ENCODE results near the gene PITPNB. TPM values are rescaled to one million over a fixed set of nuclear protein-coding genes. Genes with fewer than 3 reads are reported as not detected.

PITPNB gene
- total RNA-seq, 1 experiment from 2014 or later = 135 TPM

GRCh38 chr22:27851974-27852746 is 66.9 kb downstream of the PITPNB start:
- CTCF ChIA-PET = no interaction called here
- peak; percentile 35 for DNase-seq (ENCODE audit: low spot score)

GRCh38 chr22:27850000-27850521 is 69.0 kb downstream of the PITPNB start:
- CTCF ChIA-PET = no interaction called here
- BruUV-seq (replicated peaks) = no TSS peak
- peaks cover 60% of the 10 kb centered on the region for H3K4me1 ChIP-seq (ENCODE audit: insufficient read depth, low read length, poor library complexity, severe bottlenecking)
- no peaks in the 10 kb centered on the region for H3K9me3 ChIP-seq (ENCODE audit: low read depth, low read length, poor library complexity, severe bottlenecking)
- H3K36me3 ChIP-seq (ENCODE audit: insufficient read depth, low read length, poor library complexity, severe bottlenecking) = peaks cover 30% of the 10 kb centered on the region
- H3K27me3 ChIP-seq (replicated peaks; ENCODE audit: insufficient read depth, low read depth, low read length, poor library complexity) = no peaks in the 10 kb centered on the region
- TF ChIP-seq CTCF (conservative IDR thresholded peaks at IDR 0.05; ENCODE audit: low read depth, low read length) (no peak), EZH2 (IDR thresholded peaks at IDR 0.05; ENCODE audit: borderline replicate concordance, low read depth, low read length, poor library complexity, severe bottlenecking) (no peak)
- no peak overlapping the region for H3K4me3 ChIP-seq (ENCODE audit: low read depth, low read length, poor library complexity, severe bottlenecking)
- DNase-seq (ENCODE audit: low spot score) = peak; percentile 95
- intact Hi-C loops (cut with micrococcal nuclease; ENCODE audit: unreplicated experiment) = no loop called here
- POLR2A ChIA-PET (ENCODE audit: low non-redundant PET) = no interaction called here
- H3K27ac ChIP-seq (ENCODE audit: low read depth, low read length, poor library complexity, severe bottlenecking) = peak overlapping the region; percentile 85

More at GRCh38 chr22:27851974-27852746, 66.9 kb downstream of the PITPNB start:
- peaks cover 60% of the 10 kb centered on the region for H3K4me1 ChIP-seq (ENCODE audit: insufficient read depth, low read length, poor library complexity, severe bottlenecking)
- no peak overlapping the region for H3K4me3 ChIP-seq (ENCODE audit: low read depth, low read length, poor library complexity, severe bottlenecking)
- H3K27ac ChIP-seq (ENCODE audit: low read depth, low read length, poor library complexity, severe bottlenecking) = peak overlapping the region; percentile 85
- POLR2A ChIA-PET (ENCODE audit: low non-redundant PET) = interaction anchor here (0.5 to 0.6 kb wide), 2 partner anchors 12 to 1208 kb away, joined by 3 to 4 read pairs; no protein-coding TSS in a partner anchor
- intact Hi-C loops (cut with micrococcal nuclease; ENCODE audit: unreplicated experiment) = no loop called here
- H3K27me3 ChIP-seq (replicated peaks; ENCODE audit: insufficient read depth, low read depth, low read length, poor library complexity) = no peaks in the 10 kb centered on the region
- H3K9me3 ChIP-seq (ENCODE audit: low read depth, low read length, poor library complexity, severe bottlenecking) = no peaks in the 10 kb centered on the region
- no peak for TF ChIP-seq CTCF (conservative IDR thresholded peaks at IDR 0.05; ENCODE audit: low read depth, low read length)
- no peak for TF ChIP-seq EZH2 (IDR thresholded peaks at IDR 0.05; ENCODE audit: borderline replicate concordance, low read depth, low read length, poor library complexity, severe bottlenecking)
- no TSS peak for BruUV-seq (replicated peaks)
- H3K36me3 ChIP-seq (ENCODE audit: insufficient read depth, low read length, poor library complexity, severe bottlenecking) = peaks cover 51% of the 10 kb centered on the region

GRCh38 chr22:27848005-27848404 is 71.1 kb downstream of the PITPNB start:
- Histone ChIP-seq H3K9me3 (ENCODE audit: low read depth, low read length, poor library complexity, severe bottlenecking) (no peaks in the 10 kb centered on the region), H3K36me3 (ENCODE audit: insufficient read depth, low read length, poor library complexity, severe bottlenecking) (peaks cover 14% of the 10 kb centered on the region), H3K4me1 (ENCODE audit: insufficient read depth, low read length, poor library complexity, severe bottlenecking) (peaks cover 59% of the 10 kb centered on the region), H3K27ac (ENCODE audit: low read depth, low read length, poor library complexity, severe bottlenecking) (no peak overlapping the region), H3K4me3 (ENCODE audit: low read depth, low read length, poor library complexity, severe bottlenecking) (no peak overlapping the region), H3K27me3 (replicated peaks; ENCODE audit: insufficient read depth, low read depth, low read length, poor library complexity) (no peaks in the 10 kb centered on the region)
- no TSS peak for BruUV-seq (replicated peaks)
- intact Hi-C loops (cut with micrococcal nuclease; ENCODE audit: unreplicated experiment) = no loop called here
- POLR2A ChIA-PET (ENCODE audit: low non-redundant PET) = no interaction called here
- no peak for DNase-seq (ENCODE audit: low spot score)
- CTCF ChIA-PET = no interaction called here
- TF ChIP-seq CTCF (conservative IDR thresholded peaks at IDR 0.05; ENCODE audit: low read depth, low read length) = no peak
- no peak for TF ChIP-seq EZH2 (IDR thresholded peaks at IDR 0.05; ENCODE audit: borderline replicate concordance, low read depth, low read length, poor library complexity, severe bottlenecking)
